HG02852 (cell line): ENCODE measurements around the gene SLC16A10.
A peak's percentile ranks its signal among the peaks of the same experiment; 100 is the strongest.
"Not testable (repeated sequence)": the region's sequence is repeated elsewhere in the genome, so short reads cannot be mapped to it uniquely, and the experiment has no call there.

Experiments
- ATAC-seq: cut with Tn5 transposase; IDR thresholded peaks from one replicate; pipeline ENCODE4 v1.9.1; 2021; ENCODE audit warnings: mild to moderate bottlenecking, moderate library complexity; ENCODE audit not compliant: unreplicated experiment

SLC16A10 gene, protein sequence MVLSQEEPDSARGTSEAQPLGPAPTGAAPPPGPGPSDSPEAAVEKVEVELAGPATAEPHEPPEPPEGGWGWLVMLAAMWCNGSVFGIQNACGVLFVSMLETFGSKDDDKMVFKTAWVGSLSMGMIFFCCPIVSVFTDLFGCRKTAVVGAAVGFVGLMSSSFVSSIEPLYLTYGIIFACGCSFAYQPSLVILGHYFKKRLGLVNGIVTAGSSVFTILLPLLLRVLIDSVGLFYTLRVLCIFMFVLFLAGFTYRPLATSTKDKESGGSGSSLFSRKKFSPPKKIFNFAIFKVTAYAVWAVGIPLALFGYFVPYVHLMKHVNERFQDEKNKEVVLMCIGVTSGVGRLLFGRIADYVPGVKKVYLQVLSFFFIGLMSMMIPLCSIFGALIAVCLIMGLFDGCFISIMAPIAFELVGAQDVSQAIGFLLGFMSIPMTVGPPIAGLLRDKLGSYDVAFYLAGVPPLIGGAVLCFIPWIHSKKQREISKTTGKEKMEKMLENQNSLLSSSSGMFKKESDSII

DNA sequence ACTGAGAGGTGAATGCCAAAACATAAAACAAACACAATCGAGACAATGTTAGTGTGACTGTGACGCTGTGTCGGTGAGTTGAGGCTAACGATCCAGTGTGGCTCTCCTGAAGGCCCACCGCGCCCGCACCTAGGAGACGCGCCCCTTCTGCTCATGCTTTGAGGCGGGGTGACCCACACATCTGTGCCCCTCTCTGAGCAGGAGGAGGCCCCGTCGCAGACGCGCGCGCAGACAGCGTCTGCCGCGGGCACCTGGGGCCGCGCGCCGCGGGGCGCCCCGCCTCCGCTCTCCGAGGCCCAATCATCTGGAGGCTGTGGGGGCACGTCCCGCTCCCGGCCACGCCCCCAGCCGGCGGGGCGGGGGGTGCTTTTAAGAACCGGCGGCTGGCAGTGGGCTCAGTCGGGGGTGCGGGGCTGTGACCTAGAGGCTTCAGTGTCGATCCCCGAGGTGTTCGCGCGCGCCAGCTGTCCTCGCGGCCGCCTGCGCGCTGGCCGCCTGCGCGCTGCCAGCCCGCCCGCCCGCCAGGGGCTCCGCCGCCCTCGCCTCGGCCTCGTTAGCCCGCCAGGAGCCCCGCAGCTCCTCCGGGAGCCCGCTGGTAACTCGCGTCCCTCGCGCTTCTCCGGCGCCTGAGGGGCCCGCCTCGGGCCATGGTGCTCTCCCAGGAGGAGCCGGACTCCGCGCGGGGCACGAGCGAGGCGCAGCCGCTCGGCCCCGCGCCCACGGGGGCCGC, at the start of gene SLC16A10:
Gene SLC16A10 (plus strand): TSS at position 398 of the 730 bp plus-strand sequence. CDS start 250 bp downstream, at position 648.
- peak; percentile 85 for ATAC-seq

DNA sequence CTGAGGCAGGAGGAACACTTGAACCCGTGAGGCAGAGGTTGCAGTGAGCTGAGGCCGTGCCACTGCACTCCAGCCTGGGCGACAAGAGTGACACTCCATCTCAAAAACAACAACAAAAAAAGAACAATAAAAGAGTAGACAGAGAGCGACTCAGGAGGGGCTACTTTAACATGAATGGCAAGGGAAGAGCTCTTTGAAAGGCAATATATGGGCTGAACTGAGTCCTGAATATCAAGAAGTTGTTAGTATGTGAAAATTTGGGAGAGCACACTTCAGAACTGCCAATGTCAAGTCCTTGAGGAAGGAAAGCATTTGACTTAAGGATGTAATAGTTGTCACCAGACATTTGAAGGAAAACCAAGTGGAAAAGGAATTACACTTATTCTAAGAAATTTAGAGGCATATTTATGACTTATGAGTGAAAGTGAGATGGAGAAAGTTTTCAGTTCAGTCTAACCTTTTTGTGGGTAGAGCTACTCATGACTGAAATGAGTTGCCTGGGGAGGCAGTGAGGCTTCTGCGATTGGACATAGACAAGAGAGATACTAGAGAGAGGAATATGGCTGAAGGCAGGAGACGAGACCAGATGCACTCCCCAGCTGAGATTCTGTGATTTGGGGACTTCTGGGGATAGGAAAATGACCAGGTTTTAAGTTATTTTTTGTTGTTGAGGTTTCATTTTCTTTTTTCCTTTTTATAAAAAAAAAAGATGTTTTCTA, 48.6 kb upstream of the SLC16A10 start:
- ATAC-seq: peak; percentile 74

GRCh38 chr6:111041917-111042316, 45.4 kb upstream of the SLC16A10 start:
- ATAC-seq: no peak

DNA sequence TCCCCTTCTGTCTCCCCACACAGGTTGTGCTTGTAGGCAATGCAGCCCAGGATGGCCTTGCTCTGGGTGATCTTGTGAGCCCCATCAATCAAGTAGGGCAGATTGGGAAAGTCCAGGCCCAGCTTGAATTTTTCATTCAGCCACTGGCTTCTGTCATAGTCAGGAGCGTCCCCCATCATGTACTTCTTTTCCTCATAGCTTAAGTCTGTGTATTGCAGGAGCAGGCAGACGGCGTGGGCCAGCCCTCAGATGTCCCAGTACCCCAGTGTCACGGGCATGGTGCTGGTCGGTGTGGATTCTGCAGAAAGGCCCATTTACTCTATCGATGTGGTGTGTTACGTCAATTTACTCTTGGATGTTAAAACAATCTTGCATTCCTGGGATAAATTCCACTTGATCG, 40.1 kb upstream of the SLC16A10 start:
- ATAC-seq: no peak

DNA sequence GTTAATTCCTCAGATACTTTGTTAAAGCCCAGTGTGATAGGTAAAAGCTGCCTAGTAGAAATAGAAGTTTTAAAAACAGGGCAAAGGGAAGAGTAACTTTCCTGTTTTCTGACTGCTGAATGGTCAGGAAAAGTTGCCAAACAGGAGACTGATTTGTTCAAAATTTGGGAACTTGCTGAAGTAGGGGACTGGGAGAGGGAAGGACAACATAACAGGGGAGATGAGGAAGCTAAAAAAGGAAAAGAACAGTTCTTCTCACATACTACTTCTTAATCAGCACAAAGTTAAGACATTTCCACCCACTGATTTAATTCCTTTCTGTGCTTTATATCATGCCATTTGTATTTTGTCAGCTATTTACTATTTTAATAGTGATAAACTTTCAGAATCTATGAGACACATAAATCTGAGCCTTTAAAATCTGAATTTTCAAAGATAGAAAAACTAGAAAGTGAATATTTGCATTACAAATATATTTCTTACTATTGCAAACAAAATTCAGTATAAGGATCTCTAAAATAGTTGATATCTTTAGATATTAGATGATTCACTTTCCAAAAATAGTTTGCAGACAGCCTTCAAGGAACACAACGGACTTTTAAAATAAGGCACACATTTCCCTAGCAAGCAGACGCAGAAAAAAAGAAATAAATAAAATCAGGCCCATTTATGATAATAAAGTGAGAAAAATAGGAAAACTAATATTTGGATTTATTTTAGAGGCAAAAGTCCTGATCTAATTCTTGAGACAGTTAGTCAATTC, 36.9 kb upstream of the SLC16A10 start:
- ATAC-seq: no peak

GRCh38 chr6:111052171-111052570, 35.1 kb upstream of the SLC16A10 start:
- ATAC-seq: no peak

DNA sequence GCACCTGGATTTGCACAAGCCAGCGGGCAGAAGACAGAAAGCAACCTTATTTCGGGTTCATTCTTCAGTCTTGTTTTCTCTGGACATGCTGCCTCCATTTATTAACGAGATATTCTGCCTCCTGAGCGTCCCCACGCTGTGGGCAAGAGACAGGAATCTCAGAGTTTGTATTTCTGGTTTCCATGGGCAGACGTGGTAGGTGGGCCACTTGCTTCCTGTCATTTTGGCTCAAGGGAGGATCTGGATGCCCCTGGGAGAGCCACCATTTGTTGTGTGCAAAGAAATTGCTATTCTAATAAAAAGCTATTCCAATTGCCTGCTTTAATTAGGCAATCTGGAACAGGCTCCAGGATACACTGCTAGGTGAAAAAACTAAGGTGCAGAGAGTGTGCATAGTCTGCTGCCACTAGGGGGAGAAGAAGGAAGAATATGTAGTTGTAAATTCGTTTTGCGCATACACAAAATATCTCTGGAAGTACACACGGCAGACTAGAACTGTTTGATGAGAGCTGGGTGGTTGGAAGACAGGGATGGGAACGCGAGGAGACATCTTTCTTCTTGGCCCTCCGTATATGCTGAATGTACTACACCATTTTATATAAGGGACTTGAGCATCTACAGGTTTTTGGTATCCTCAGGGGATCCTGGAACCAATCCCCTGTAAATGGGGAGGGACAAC, 30.1 kb upstream of the SLC16A10 start:
- ATAC-seq: no peak

- no peak for ATAC-seq
Measured at GRCh38 chr6:111061508-111061907, 25.8 kb upstream of the SLC16A10 start.

DNA sequence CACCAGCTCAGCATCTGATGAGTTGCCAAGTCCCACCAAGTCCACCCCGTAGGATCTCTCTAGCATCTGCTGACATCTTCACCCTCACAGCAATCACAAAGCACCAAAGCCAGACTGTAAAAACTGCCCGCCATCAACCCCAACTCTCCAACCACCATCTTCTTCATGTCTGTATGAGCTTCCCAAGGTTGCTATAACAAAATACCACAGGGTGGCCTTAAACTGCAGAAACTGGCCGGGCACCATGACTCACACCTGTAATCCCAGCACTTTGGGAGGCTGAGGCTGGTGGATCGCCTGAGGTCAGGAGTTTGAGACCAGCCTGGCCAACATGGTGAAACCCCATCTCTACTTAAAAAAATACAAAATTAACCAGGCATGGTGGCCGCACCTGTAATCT, 25.3 kb upstream of the SLC16A10 start:
- ATAC-seq: not testable (repeated sequence)

DNA sequence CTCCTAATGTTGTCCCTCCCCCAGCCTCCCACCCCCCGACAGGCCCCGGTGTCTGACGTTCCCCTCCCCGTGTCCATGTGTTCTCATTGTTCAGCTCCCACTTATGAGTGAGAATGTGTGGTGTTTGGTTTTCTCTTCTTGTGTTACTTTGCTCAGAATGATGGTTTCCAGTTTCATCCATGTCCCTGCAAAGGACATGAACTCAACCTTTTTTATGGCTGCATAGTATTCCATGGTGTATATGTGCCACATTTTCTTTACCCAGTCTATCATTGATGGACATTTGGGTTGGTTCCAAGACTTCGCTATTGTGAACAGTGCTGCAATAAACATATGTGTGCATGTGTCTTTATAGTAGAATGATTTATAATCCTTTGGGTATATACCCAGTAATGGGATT, 24.4 kb upstream of the SLC16A10 start:
- ATAC-seq: not testable (repeated sequence)

DNA sequence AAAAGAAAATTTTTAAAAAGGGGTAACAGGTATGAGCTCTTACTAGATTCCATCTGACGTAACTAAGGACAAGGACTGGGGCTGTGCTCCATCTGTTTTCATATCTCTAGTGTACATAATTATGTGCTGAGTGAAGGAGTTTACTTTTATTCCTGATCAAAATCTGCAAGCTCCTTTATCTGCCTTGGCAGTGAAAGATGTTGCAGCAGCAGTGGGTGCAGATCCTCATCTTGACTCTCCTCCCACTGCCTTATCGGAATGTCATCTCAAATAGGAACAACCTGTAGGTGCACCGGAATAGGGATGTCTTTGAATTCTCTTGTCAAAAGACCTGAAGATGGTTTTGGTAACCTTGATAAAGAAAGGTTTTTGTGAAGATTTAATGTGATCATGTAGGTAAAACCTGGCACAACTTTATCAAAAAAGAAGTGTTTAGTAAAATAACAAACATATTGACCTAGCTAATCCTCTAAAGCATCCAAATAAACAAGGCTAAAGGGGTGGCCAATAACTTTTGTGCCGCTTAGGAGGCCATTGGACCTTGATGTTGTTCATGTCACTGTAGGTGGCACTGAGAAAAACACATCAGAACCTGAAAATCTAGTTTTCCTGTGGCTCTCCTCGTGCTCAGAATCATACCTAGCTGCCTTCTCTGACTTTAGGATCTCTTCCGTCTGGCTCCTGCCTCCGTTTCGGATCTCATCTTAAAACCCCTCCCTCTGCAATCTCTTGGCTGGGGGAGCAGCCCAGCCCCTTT, 19.0 kb upstream of the SLC16A10 start:
- no peak for ATAC-seq

- no peak for ATAC-seq
Measured at GRCh38 chr6:111068866-111069234, 18.5 kb upstream of the SLC16A10 start.

- no peak for ATAC-seq
Measured at GRCh38 chr6:111069382-111070104, 17.8 kb upstream of the SLC16A10 start.

DNA sequence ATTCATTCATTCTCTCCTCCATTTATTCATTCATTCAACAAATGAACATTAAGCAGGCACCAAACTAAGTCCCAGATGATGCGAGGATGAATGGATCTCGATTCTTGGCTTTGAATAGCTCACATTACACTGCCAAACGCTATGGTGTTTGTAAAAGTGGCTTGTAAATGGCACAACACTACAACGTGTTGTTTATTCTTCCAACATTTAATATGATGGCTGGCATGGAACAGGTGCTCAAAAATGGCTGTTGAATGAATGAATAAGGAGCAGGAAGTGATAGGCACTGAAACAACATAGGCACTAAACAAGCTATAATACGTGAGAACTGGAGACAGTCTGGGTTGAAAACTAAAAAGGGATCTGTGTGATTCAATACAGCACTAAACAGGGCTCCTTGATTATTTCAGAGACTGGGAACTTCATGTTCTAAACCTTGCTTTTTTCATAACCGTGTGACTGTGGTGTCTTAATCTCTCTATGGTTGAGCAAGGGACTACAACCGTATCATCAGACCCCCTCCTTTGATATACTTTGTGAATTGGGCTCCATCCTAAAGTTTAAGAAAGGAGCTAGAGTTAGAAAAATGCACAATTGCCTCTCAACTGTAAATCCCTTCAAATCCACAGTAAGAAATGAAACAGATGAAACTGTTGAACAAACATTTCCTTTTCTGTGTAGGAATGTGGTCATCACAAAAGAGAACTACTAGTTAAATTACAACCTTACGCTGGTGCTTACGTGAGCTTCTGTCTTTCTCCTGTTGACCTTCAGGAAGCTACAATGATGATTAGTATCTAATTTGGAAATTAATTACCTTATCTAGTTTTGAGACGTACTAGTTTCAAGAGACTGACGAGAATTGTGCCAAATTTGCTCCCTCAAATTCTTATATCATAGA, 16.9 kb upstream of the SLC16A10 start:
- ATAC-seq: no peak

DNA sequence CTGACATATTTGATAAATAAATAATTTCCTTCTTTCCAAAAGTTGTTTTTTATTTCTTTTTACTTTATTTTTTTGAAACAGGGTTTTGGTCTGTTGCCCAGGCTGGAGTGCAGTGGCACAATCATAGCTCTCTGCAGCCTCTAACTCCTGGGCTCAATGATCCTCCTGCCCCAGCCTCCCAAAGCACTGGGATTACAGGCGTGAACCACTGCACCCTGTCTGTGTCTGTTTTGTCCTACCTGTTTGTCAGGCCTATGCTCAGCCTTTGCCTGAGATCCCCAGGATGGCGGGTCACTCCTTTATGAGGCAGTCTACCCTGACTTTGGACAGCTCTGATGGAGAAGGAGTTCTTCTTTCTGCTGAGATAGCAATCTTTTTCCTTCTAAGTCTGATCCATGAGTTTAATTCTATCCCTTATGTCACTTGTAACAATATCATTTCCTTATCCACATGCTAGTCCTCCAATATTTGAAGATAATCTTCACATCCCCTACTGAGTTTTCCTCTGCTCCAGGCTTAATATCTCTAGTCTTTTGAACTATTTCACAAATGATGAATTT, 14.4 kb upstream of the SLC16A10 start:
- no peak for ATAC-seq

DNA sequence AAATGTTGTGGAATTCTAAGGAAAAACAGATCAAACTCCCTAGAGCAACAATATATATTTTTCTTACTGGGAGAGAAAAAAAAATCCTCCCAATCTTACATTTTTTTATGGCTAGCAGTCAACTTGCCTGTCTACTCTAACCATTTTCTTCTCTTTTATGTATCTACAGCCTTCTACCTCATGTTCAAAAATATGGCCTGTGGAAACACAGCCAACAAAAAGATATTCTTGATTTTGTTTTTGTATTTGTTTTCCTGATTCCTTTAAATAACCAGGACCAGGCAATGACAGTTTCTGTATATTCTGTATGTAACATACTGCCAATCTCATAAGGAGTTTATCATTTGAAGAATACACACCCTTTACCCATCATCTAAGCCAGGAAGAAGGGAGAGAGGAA, 13.0 kb upstream of the SLC16A10 start:
- no peak for ATAC-seq

DNA sequence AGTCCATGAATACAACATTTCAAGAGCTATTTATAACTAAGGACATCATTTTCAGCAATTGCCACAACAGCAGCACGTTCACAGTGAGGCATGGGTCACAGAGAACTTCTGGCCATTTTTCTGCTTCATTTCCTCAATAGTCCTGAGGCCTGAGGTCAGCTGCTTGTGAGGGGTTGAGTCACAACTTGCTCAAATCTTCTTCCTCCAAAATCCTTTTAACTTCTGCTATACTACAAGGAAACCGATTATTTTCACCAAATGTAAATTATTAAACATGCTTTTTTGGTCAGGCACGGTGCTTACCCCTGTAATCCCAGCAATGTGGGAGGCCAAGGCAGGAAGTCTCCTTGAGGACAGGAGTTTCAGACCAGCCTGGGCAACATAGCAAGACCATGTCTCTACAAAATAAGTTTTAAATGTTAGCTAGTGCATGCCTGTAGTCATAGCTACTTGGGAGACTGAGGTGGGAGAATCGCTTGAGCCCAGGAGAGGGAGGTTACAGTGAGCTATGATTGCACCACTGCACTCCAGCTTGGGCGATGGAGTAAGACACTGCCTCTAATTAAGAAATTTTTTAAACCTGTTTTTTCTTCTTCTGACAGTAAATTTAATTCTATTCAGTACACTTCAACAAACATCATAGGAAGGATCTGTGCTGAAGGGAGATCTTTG, 11.1 kb upstream of the SLC16A10 start:
- ATAC-seq: no peak
